ENCODE measurements around the gene RMRP. TPM values are rescaled to one million over a fixed set of nuclear protein-coding genes. Genes with fewer than 3 reads are reported as not detected.

RMRP gene
- total RNA-seq: 1,000 to 10,000 TPM; 5,353 to 9,709 TPM

- H3K36me3 Mint-ChIP-seq (ENCODE audit: insufficient read depth in 2 of 2): peaks cover 4 to 6% of the 10 kb centered on the region in 2 donors
- H3K27ac Mint-ChIP-seq: peak within 1 kb of the TSS; percentile 100
- DNase-seq (peak; percentile 92 to 96), ATAC-seq (replicated peaks in 1 of 2) (peak; percentile 95 to 96)
- H3K4me3 Mint-ChIP-seq: peak within 1 kb of the TSS; percentile 91 to 93
- H3K4me1 Mint-ChIP-seq (ENCODE audit: low read depth): peaks cover 71% of the 10 kb centered on the region
- no peaks in the 10 kb centered on the region for H3K9me3 Mint-ChIP-seq
- H3K27me3 Mint-ChIP-seq (ENCODE audit: low read depth): peaks cover 4% of the 10 kb centered on the region
Observed at GRCh38 chr9:35657546-35658136, at the start of gene RMRP. RMRP (minus strand) TSS chr9:35658019.

GRCh38 chr9:35706951-35707350 lies 49.1 kb upstream of the RMRP start:
- Mint-ChIP-seq H3K27ac (no peak overlapping the region), H3K9me3 (no peaks in the 10 kb centered on the region), H3K4me3 (no peak overlapping the region), H3K27me3 (ENCODE audit: low read depth) (no peaks in the 10 kb centered on the region), H3K4me1 (ENCODE audit: low read depth) (peaks cover 5% of the 10 kb centered on the region), H3K36me3 (ENCODE audit: insufficient read depth in 2 of 2) (peaks cover 22 to 36% of the 10 kb centered on the region in 2 donors)
- DNase-seq (no peak), ATAC-seq (replicated peaks in 1 of 2) (no peak)

GRCh38 chr9:35705836-35706430 lies 48.1 kb upstream of the RMRP start:
- Mint-ChIP-seq H3K27ac (no peak overlapping the region), H3K9me3 (no peaks in the 10 kb centered on the region), H3K27me3 (ENCODE audit: low read depth) (no peaks in the 10 kb centered on the region), H3K4me3 (no peak overlapping the region), H3K4me1 (ENCODE audit: low read depth) (no peaks in the 10 kb centered on the region), H3K36me3 (ENCODE audit: insufficient read depth in 2 of 2) (peaks cover 20 to 30% of the 10 kb centered on the region in 2 donors)
- DNase-seq: no peak
- no peak for ATAC-seq (replicated peaks in 1 of 2)

- ATAC-seq (replicated peaks in 1 of 2): no peak
- H3K27ac Mint-ChIP-seq: no peak overlapping the region
- no peaks in the 10 kb centered on the region for H3K27me3 Mint-ChIP-seq (ENCODE audit: low read depth)
- H3K4me1 Mint-ChIP-seq (ENCODE audit: low read depth): no peaks in the 10 kb centered on the region
- H3K36me3 Mint-ChIP-seq (ENCODE audit: insufficient read depth in 2 of 2): peaks cover 18 to 28% of the 10 kb centered on the region in 2 donors
- no peak overlapping the region for H3K4me3 Mint-ChIP-seq
- no peaks in the 10 kb centered on the region for H3K9me3 Mint-ChIP-seq
- no peak for DNase-seq
Observed at GRCh38 chr9:35705372-35705771, 47.6 kb upstream of the RMRP start.

- Mint-ChIP-seq H3K4me3 (no peak overlapping the region), H3K4me1 (ENCODE audit: low read depth) (no peaks in the 10 kb centered on the region), H3K27ac (no peak overlapping the region), H3K27me3 (ENCODE audit: low read depth) (no peaks in the 10 kb centered on the region), H3K9me3 (no peaks in the 10 kb centered on the region), H3K36me3 (ENCODE audit: insufficient read depth in 2 of 2) (peaks cover 18 to 28% of the 10 kb centered on the region in 2 donors)
- no peak for ATAC-seq (replicated peaks in 1 of 2)
- no peak for DNase-seq
Observed at GRCh38 chr9:35703906-35704672, 46.3 kb upstream of the RMRP start.

- no peak for DNase-seq
- ATAC-seq (replicated peaks in 1 of 2): no peak
Observed at GRCh38 chr9:35702696-35703095, 44.9 kb upstream of the RMRP start.

GRCh38 chr9:35700942-35701341 lies 43.1 kb upstream of the RMRP start:
- DNase-seq (no peak), ATAC-seq (replicated peaks in 1 of 2) (no peak)
- H3K27ac Mint-ChIP-seq: no peak overlapping the region
- no peak overlapping the region for H3K4me3 Mint-ChIP-seq
- H3K9me3 Mint-ChIP-seq: no peaks in the 10 kb centered on the region
- peaks cover 7% of the 10 kb centered on the region for H3K4me1 Mint-ChIP-seq (ENCODE audit: low read depth)
- H3K36me3 Mint-ChIP-seq (ENCODE audit: insufficient read depth in 2 of 2): peaks cover 11 to 13% of the 10 kb centered on the region in 2 donors
- H3K27me3 Mint-ChIP-seq (ENCODE audit: low read depth): no peaks in the 10 kb centered on the region

More at GRCh38 chr9:35702696-35703095, 44.9 kb upstream of the RMRP start:
- Mint-ChIP-seq H3K27ac (no peak overlapping the region), H3K27me3 (ENCODE audit: low read depth) (no peaks in the 10 kb centered on the region), H3K4me3 (no peak overlapping the region), H3K36me3 (ENCODE audit: insufficient read depth in 2 of 2) (peaks cover 16 to 26% of the 10 kb centered on the region in 2 donors), H3K9me3 (no peaks in the 10 kb centered on the region), H3K4me1 (ENCODE audit: low read depth) (no peaks in the 10 kb centered on the region)

- no peak overlapping the region for H3K27ac Mint-ChIP-seq
- peaks cover 7% of the 10 kb centered on the region for H3K4me1 Mint-ChIP-seq (ENCODE audit: low read depth)
- peaks cover 10 to 11% of the 10 kb centered on the region in 2 donors for H3K36me3 Mint-ChIP-seq (ENCODE audit: insufficient read depth in 2 of 2)
- H3K9me3 Mint-ChIP-seq: no peaks in the 10 kb centered on the region
- H3K4me3 Mint-ChIP-seq: no peak overlapping the region
- no peak for ATAC-seq (replicated peaks in 1 of 2)
- no peaks in the 10 kb centered on the region for H3K27me3 Mint-ChIP-seq (ENCODE audit: low read depth)
- no peak for DNase-seq
Observed at GRCh38 chr9:35700031-35700430, 42.2 kb upstream of the RMRP start.

GRCh38 chr9:35698231-35698630 lies 40.4 kb upstream of the RMRP start:
- no peak overlapping the region for H3K4me3 Mint-ChIP-seq
- H3K27me3 Mint-ChIP-seq (ENCODE audit: low read depth): no peaks in the 10 kb centered on the region
- no peaks in the 10 kb centered on the region for H3K9me3 Mint-ChIP-seq
- DNase-seq: no peak
- peaks cover 7% of the 10 kb centered on the region for H3K4me1 Mint-ChIP-seq (ENCODE audit: low read depth)
- H3K36me3 Mint-ChIP-seq (ENCODE audit: insufficient read depth in 2 of 2): peaks cover 9 to 11% of the 10 kb centered on the region in 2 donors
- H3K27ac Mint-ChIP-seq: no peak overlapping the region
- no peak for ATAC-seq (replicated peaks in 1 of 2)

- no peak for ATAC-seq (replicated peaks in 1 of 2)
- no peaks in the 10 kb centered on the region for H3K27me3 Mint-ChIP-seq (ENCODE audit: low read depth)
- DNase-seq: no peak
- H3K36me3 Mint-ChIP-seq (ENCODE audit: insufficient read depth in 2 of 2): peaks cover 4 to 5% of the 10 kb centered on the region in 2 donors
- H3K9me3 Mint-ChIP-seq: no peaks in the 10 kb centered on the region
- no peak overlapping the region for H3K27ac Mint-ChIP-seq
- H3K4me3 Mint-ChIP-seq: no peak overlapping the region
- peaks cover 7% of the 10 kb centered on the region for H3K4me1 Mint-ChIP-seq (ENCODE audit: low read depth)
Observed at GRCh38 chr9:35697486-35697885, 39.7 kb upstream of the RMRP start.

- H3K4me1 Mint-ChIP-seq (ENCODE audit: low read depth): peaks cover 12% of the 10 kb centered on the region
- H3K9me3 Mint-ChIP-seq: no peaks in the 10 kb centered on the region
- peak overlapping the region; percentile 9 for H3K27ac Mint-ChIP-seq
- H3K4me3 Mint-ChIP-seq: no peak overlapping the region
- ATAC-seq (replicated peaks in 1 of 2): peak; percentile 76 to 82
- no peaks in the 10 kb centered on the region for H3K27me3 Mint-ChIP-seq (ENCODE audit: low read depth)
- peak; percentile 59 to 65 for DNase-seq
- peaks cover 4 to 5% of the 10 kb centered on the region in 2 donors for H3K36me3 Mint-ChIP-seq (ENCODE audit: insufficient read depth in 2 of 2)
Observed at GRCh38 chr9:35696520-35697215, 38.8 kb upstream of the RMRP start.

GRCh38 chr9:35695943-35696401 lies 38.2 kb upstream of the RMRP start:
- ATAC-seq (replicated peaks in 1 of 2) (no peak), DNase-seq (no peak)
- Mint-ChIP-seq H3K4me1 (ENCODE audit: low read depth) (peaks cover 19% of the 10 kb centered on the region), H3K36me3 (ENCODE audit: insufficient read depth in 2 of 2) (peaks cover 4 to 5% of the 10 kb centered on the region in 2 donors), H3K27me3 (ENCODE audit: low read depth) (no peaks in the 10 kb centered on the region), H3K4me3 (no peak overlapping the region), H3K27ac (no peak overlapping the region), H3K9me3 (no peaks in the 10 kb centered on the region)

Measured in activated T-cell treated with anti-CD3 and anti-CD28 coated beads, Interleukin-2, amount 50 U/mL, for 72 hours (primary cell).